CD4-positive, alpha-beta T cell treated with Interleukin-15 for 1 hour (primary cell): ENCODE data around the gene VPREB3.

Experiments
- DNase-seq: peaks from one replicate; pipeline ENCODE4 v3.0.0-alpha.2; 2020

The VPREB3 gene

GRCh38 chr22:23782252-23782651 is 28.0 kb upstream of the VPREB3 start:
- no peak for DNase-seq

GRCh38 chr22:23781511-23782183 is 27.4 kb upstream of the VPREB3 start:
- DNase-seq: no peak

GRCh38 chr22:23781065-23781464 is 26.8 kb upstream of the VPREB3 start:
- DNase-seq: no peak

- DNase-seq: no peak
Observed at GRCh38 chr22:23780146-23780748, 26.0 kb upstream of the VPREB3 start.

- no peak for DNase-seq
Observed at GRCh38 chr22:23779731-23780130, 25.5 kb upstream of the VPREB3 start.

GRCh38 chr22:23779083-23779482 is 24.9 kb upstream of the VPREB3 start:
- DNase-seq: no peak

GRCh38 chr22:23778577-23778900 is 24.3 kb upstream of the VPREB3 start:
- DNase-seq: no peak

- no peak for DNase-seq
Observed at GRCh38 chr22:23777776-23778576, 23.8 kb upstream of the VPREB3 start.

- DNase-seq: no peak
Observed at GRCh38 chr22:23775779-23776375, 21.7 kb upstream of the VPREB3 start.

GRCh38 chr22:23774922-23775436 is 20.8 kb upstream of the VPREB3 start:
- DNase-seq: no peak

- DNase-seq: no peak
Observed at GRCh38 chr22:23774114-23774921, 20.1 kb upstream of the VPREB3 start.

- DNase-seq: no peak
Observed at GRCh38 chr22:23773483-23774113, 19.4 kb upstream of the VPREB3 start.

- DNase-seq: peak; percentile 47
Observed at GRCh38 chr22:23772649-23773473, 18.6 kb upstream of the VPREB3 start, which contains the start of gene MMP11. TSS of gene MMP11 (plus strand) at chr22:23772849. CDS start at chr22:23772871, 22 bp downstream.

GRCh38 chr22:23772315-23772648 is 18.1 kb upstream of the VPREB3 start:
- no peak for DNase-seq

GRCh38 chr22:23769321-23769965 is 15.2 kb upstream of the VPREB3 start:
- DNase-seq: no peak

GRCh38 chr22:23767673-23768548 is 13.7 kb upstream of the VPREB3 start, which contains the start of gene CHCHD10:
TSS of gene CHCHD10 (minus strand) at chr22:23767972. CDS start at chr22:23767874, 98 bp downstream.
- DNase-seq: peak; percentile 75

- no peak for DNase-seq
Observed at GRCh38 chr22:23767303-23767672, 13.1 kb upstream of the VPREB3 start.

GRCh38 chr22:23764899-23765881 is 11.0 kb upstream of the VPREB3 start:
- DNase-seq: no peak
